IgD-negative memory B cell (primary cell): Measurements from ENCODE around the gene WWOX. TPM values are rescaled to one million over a fixed set of nuclear protein-coding genes. Genes with fewer than 3 reads are reported as not detected.

Experiments
- H3K27ac Mint-ChIP-seq, 3 donors: one replicate each; pipeline ENCODE4 v1.8.0; 2020 to 2022; ENCODE audit warnings: mild to moderate bottlenecking in 3 of 3, mixed read lengths in 3 of 3, moderate library complexity in 1 of 3
- H3K27me3 Mint-ChIP-seq: one replicate; pipeline ENCODE4 v1.8.0; 2021; ENCODE audit warnings: mixed read lengths
- H3K36me3 Mint-ChIP-seq: one replicate; pipeline ENCODE4 v1.8.0; 2020; ENCODE audit warnings: mild to moderate bottlenecking, mixed read lengths
- H3K4me1 Mint-ChIP-seq, 3 donors: one replicate each; pipeline ENCODE4 v1.8.0; 2020 to 2022; ENCODE audit warnings: mixed read lengths in 3 of 3, mild to moderate bottlenecking in 1 of 3
- H3K4me3 Mint-ChIP-seq, 4 donors: one replicate each; pipeline ENCODE4 v1.8.0; 2020 to 2022; ENCODE audit warnings: mild to moderate bottlenecking in 4 of 4, mixed read lengths in 4 of 4, moderate library complexity in 3 of 4
- H3K9me3 Mint-ChIP-seq, 3 donors: one replicate each; pipeline ENCODE4 v1.8.0; 2020 to 2021; ENCODE audit warnings: mixed read lengths in 3 of 3, mild to moderate bottlenecking in 1 of 3
- polyA plus RNA-seq: library from polyadenylated mRNA; unstranded; fragments of 300-500 nt; fragmentation: Illumina TruSeq; gene quantifications from one replicate; pipeline ENCODE4 v1.2.3, GENCODE V29; 2021

The WWOX gene
- polyA plus RNA-seq, 1 donor from 2014 or later = 12.2 TPM

DNA sequence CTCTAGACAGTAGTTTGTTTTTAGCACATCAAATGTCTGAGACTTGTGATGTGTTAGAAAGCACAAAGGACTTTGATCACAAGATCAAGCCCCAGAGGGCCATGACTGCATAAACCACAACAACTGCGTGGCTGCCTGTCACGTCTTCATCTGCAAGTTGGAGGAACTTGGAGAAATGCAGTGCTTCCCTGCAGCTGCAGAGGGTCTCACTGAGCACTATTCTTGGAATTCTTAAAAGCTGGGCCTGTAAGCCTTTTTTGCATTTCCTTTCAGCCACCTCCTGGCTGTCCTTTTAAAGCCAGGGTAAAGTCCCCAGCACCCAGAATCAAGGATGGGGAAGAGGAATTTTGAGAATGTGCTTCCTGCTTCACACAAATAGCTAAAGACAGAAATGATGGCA is 1069.8 kb downstream of the WWOX start:
- H3K27me3 Mint-ChIP-seq = peaks cover 5% of the 10 kb centered on the region
- H3K9me3 Mint-ChIP-seq = peaks cover 0 to 6% (median 5%) of the 10 kb centered on the region in 3 donors
- no peak overlapping the region for H3K27ac Mint-ChIP-seq
- H3K4me1 Mint-ChIP-seq = no peaks in the 10 kb centered on the region
- H3K4me3 Mint-ChIP-seq = no peak overlapping the region
- H3K36me3 Mint-ChIP-seq = no peaks in the 10 kb centered on the region

DNA sequence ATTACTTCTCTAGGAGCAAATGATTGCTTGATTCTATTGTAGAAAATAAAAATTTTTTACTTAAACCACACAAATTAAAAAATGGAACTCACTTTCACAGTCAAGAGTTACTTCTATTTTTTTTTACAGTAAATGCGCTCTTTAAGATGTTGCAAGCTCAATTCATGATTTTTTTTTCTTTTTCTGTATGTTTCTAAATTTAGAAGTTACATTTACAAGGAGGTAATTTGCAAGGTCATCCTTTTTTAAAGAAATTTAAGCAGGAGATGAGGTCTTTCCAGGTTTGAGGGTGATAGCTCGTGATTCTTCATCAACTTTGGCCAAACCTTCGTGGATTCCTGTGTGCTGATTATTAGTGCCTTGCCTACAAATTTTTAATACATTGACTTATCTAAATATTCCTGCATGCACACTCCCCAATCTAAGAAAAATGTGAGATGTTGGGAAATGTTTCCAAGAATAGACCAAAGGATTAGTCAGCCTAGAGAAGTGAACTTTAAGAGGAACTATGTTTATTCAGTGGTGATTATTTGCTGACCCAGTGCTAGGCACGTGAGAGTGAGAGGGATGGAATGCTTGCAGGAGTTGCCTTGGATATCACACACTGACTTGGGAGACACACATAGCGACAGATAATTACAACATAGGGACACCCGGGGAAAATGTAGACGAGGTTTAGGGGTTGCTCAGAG is 1071.2 kb downstream of the WWOX start:
- Mint-ChIP-seq H3K4me1 (no peaks in the 10 kb centered on the region), H3K27ac (no peak overlapping the region)

DNA sequence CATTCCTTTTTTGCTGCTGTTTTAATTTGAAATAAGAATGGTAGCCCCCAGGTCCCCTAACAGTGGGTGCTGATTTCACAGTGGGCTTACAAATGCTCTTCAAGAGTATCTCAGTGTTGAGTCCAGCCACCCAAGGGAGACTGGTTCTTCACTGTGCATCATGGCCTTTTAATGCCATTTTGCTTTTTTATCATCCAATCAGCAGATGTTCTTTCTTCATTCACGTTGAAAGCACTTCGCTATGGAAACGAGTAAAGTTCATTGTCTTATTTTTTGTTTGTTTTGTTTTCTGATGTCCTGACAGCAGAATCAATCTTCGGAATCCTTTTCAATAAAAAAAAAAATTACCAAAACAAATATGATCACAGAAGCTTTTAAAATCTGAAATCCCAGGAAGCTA is 1072.0 kb downstream of the WWOX start:
- H3K27ac Mint-ChIP-seq = no peak overlapping the region
- H3K27me3 Mint-ChIP-seq = peaks cover 13% of the 10 kb centered on the region
- H3K4me1 Mint-ChIP-seq = peaks cover 0 to 2% (median 0%) of the 10 kb centered on the region in 3 donors
- H3K4me3 Mint-ChIP-seq = no peak overlapping the region
- peaks cover 0 to 6% (median 5%) of the 10 kb centered on the region in 3 donors for H3K9me3 Mint-ChIP-seq
- no peaks in the 10 kb centered on the region for H3K36me3 Mint-ChIP-seq

More for the DNA sequence above, 1071.2 kb downstream of the WWOX start:
- Mint-ChIP-seq H3K36me3 (no peaks in the 10 kb centered on the region), H3K4me3 (no peak overlapping the region), H3K9me3 (peaks cover 0 to 6% (median 5%) of the 10 kb centered on the region in 3 donors), H3K27me3 (peaks cover 10% of the 10 kb centered on the region)

DNA sequence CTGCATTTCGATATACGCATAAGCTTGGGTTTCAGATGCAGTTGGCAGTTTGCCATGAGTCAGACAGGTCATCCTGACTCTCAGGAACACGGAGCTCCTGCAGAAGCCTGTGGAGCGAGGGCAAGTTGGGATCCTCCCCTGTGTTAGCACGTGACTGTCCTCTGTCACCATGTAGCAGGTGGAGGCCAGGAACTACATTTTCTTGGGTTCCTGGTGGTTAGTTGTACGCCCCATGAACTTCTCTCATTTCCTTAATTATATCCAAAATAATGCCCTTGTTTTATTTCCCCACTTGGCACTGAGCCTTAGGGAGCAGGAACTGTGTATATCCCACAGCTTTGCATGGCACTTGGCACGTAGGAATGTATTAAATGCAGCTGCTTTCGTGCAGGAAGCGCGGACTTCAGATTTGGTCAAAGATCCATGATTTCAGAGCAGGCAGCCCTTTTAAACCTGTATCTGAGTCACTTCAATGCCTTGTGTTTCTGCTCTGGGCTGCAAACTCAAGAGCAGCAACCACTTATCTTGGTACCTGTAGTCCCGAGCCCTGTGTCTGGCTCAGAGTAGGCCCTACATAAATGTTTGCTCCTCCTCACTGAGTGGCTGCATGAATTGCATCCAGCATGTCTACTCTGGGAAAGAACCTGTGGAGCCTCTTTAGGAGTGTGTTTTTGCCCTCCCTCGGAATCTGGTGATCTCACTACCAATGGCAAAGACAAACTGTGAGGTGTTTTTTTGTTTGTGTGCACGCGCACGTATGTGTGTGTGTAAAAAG is 1072.7 kb downstream of the WWOX start:
- peaks cover 0 to 8% (median 0%) of the 10 kb centered on the region in 3 donors for H3K4me1 Mint-ChIP-seq
- no peak overlapping the region for H3K27ac Mint-ChIP-seq
- peaks cover 0 to 6% (median 5%) of the 10 kb centered on the region in 3 donors for H3K9me3 Mint-ChIP-seq
- H3K36me3 Mint-ChIP-seq = no peaks in the 10 kb centered on the region
- no peak overlapping the region for H3K4me3 Mint-ChIP-seq
- H3K27me3 Mint-ChIP-seq = peaks cover 14% of the 10 kb centered on the region

DNA sequence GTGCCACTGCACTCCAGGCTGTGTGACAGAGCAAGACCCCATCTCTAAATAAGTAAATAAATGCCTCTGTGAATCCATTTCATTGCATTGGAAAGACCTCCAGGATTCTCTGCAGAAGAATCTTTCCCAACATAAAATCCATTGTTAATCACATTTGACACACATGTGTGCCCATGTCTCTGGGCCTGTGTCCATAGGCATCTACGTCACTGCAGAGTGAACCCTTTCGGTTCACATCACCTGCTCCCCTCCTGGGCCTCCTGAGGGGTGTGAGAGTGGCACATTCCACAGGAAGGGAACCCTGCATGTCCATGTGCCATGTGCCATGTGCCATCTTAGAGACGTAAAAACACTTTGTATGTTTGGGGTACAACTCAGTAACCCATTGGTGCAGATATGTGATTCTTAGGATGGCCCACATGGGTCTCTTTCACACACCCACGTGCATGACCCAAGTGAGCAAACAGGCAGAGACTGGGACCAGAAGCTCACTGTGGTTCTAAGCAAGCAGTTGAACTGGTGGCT is 1073.6 kb downstream of the WWOX start:
- Mint-ChIP-seq H3K36me3 (no peaks in the 10 kb centered on the region), H3K27me3 (peaks cover 14% of the 10 kb centered on the region), H3K4me1 (peaks cover 0 to 12% (median 2%) of the 10 kb centered on the region in 3 donors), H3K4me3 (no peak overlapping the region), H3K27ac (no peak overlapping the region), H3K9me3 (peaks cover 0 to 2% (median 1%) of the 10 kb centered on the region in 3 donors)

DNA sequence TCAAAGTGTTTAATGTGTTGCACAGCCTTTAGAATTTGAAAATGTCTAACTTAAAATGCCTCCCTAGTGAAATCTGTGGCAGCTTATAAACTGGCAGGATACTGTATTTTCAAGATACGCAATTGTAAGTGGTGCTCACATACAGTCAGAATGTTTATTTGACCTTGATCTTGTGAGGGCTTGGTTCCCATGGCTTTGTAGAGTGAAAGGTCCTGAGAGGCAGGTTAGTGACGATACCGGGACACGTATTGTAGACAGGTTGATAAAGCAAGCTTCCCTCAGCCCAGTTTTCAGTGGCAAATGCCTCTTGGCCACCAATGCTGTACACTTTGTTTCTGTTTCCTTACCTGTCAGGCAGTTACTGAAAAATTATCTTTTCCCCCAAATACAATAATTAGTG is 1074.5 kb downstream of the WWOX start:
- peaks cover 11% of the 10 kb centered on the region for H3K27me3 Mint-ChIP-seq
- no peaks in the 10 kb centered on the region for H3K9me3 Mint-ChIP-seq
- H3K4me1 Mint-ChIP-seq = peaks cover 0 to 12% (median 2%) of the 10 kb centered on the region in 3 donors
- no peak overlapping the region for H3K27ac Mint-ChIP-seq
- H3K36me3 Mint-ChIP-seq = no peaks in the 10 kb centered on the region
- no peak overlapping the region for H3K4me3 Mint-ChIP-seq

DNA sequence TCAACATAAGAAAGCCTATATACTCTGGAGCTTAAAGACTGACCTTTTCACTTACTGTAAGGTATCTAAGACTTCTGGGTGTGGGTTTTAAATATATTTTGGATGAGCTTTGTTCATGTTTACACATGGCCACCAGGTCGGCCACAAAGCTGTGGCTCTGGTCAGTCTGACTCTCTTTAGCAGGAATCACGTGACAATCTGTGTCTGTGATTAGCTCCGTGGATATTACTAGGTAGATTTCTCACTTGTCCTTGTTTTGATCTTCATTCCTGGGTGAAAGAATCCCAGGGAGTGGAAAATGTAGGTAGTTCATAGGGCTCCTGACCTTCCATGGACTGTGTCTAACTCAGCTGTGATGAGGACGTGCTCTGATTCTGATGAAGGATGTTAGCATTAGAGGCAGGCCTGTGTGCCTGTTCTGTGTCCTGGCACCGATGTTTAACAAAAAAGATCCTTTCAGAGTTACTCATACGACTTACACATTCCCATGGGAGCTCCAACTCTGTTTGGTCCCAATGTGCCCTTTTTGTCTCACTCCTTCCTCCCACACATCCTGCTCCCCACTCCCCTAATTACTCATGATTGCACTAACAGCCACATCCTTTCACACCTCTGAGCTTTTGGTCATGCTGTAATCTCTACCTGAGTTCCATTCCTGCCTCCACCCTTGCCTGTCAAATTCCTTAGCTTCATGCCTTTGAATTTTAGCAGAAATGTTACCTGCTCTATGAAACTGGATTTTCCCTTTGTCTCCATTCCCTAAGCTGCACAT is 1076.0 kb downstream of the WWOX start:
- peaks cover 2 to 8% (median 6%) of the 10 kb centered on the region in 3 donors for H3K9me3 Mint-ChIP-seq
- H3K27ac Mint-ChIP-seq = no peak overlapping the region
- H3K4me1 Mint-ChIP-seq = peaks cover 0 to 12% (median 2%) of the 10 kb centered on the region in 3 donors
- H3K36me3 Mint-ChIP-seq = no peaks in the 10 kb centered on the region
- no peak overlapping the region for H3K4me3 Mint-ChIP-seq
- peaks cover 12% of the 10 kb centered on the region for H3K27me3 Mint-ChIP-seq

DNA sequence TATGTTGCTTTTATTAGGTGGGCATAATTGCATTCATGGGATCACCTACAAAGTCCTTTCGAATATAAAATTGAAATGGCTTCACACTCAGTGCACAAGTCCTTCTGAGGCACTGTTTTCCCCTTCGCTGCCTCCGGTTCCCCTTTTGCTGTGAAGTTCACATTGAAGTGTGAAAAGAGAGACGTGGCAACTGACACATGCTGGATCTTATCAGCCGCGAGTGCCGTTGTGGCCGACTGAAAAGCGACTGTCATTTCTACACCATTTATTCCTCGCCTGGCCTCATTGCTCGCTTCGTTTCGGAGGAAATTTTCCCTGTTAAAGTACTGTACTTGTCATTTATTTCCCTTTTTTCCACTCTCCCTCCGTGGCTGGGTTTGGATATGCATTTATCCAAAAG is 1077.6 kb downstream of the WWOX start:
- Mint-ChIP-seq H3K36me3 (no peaks in the 10 kb centered on the region), H3K27ac (no peak overlapping the region), H3K9me3 (peaks cover 7 to 16% (median 8%) of the 10 kb centered on the region in 3 donors), H3K4me1 (peaks cover 0 to 12% (median 2%) of the 10 kb centered on the region in 3 donors), H3K4me3 (no peak overlapping the region), H3K27me3 (peaks cover 12% of the 10 kb centered on the region)

DNA sequence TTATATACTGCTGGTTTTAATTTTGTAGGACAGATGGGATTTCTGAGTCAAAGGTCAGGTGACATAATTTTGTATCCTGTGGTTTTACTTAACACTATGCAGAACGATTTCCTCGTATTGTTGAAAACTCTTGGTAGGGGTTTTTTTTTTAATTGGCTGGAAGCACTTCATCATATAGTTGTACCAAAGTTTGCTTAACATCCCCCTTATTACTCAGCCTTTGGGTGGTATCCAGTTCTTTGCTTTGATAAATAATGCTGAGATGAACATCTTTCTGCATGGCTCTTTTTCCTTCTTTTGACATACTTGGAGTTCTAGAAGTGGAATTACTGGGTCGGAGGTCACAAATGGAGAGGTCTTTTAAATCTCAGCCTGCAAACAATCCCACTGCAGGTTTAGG is 1082.0 kb downstream of the WWOX start:
- Mint-ChIP-seq H3K27me3 (peaks cover 9% of the 10 kb centered on the region), H3K9me3 (peaks cover 8 to 16% (median 9%) of the 10 kb centered on the region in 3 donors), H3K4me1 (peaks cover 0 to 11% (median 4%) of the 10 kb centered on the region in 3 donors), H3K4me3 (no peak overlapping the region), H3K36me3 (peaks cover 4% of the 10 kb centered on the region), H3K27ac (no peak overlapping the region)

DNA sequence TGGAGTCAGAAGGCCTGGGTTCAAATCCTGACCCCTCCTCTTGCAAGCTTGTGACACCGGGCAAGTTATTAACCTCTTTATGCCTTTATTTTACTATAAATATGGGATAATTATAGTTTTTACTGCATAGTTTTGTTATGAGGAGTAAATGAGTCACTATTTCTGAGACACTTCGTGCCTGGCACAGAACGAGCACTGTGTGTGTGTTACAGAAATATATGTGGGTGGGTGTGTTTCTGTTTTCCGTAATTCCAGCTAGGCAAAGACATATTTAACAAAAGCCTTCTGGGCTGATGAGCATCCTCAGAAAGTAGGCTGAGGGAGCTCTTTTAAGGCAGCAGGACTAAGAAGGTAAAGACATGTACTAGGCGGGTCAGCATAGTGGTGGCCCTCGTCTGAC is 1083.2 kb downstream of the WWOX start:
- H3K9me3 Mint-ChIP-seq = peaks cover 9 to 16% (median 10%) of the 10 kb centered on the region in 3 donors
- peaks cover 0 to 2% (median 0%) of the 10 kb centered on the region in 3 donors for H3K4me1 Mint-ChIP-seq
- no peak overlapping the region for H3K4me3 Mint-ChIP-seq
- H3K27ac Mint-ChIP-seq = peak overlapping the region in 1 of 3 donors; percentile 4
- peaks cover 6% of the 10 kb centered on the region for H3K27me3 Mint-ChIP-seq
- H3K36me3 Mint-ChIP-seq = peaks cover 4% of the 10 kb centered on the region

DNA sequence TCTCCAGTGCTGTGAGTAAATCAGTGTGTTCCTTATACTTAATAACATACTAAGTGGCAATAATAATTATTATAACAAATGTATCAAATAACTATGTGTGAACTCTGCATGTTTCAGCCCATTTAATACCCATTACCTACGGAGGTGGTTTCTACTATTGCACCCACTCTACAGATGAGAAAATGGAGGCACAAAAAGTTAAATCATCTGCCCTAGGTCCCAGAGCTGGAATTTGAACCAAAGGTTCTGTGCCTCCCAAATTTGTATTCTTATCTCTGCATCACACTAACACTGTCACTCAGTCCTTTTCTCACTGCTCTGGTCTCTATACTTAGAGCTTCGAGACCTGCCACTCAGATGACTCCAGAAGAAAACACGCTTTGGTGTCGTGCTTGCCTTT is 1084.1 kb downstream of the WWOX start:
- H3K27me3 Mint-ChIP-seq = peaks cover 6% of the 10 kb centered on the region
- H3K27ac Mint-ChIP-seq = no peak overlapping the region
- H3K4me3 Mint-ChIP-seq = no peak overlapping the region
- H3K36me3 Mint-ChIP-seq = peaks cover 4% of the 10 kb centered on the region
- H3K4me1 Mint-ChIP-seq = peaks cover 0 to 2% (median 1%) of the 10 kb centered on the region in 3 donors
- peaks cover 11 to 21% (median 13%) of the 10 kb centered on the region in 3 donors for H3K9me3 Mint-ChIP-seq

DNA sequence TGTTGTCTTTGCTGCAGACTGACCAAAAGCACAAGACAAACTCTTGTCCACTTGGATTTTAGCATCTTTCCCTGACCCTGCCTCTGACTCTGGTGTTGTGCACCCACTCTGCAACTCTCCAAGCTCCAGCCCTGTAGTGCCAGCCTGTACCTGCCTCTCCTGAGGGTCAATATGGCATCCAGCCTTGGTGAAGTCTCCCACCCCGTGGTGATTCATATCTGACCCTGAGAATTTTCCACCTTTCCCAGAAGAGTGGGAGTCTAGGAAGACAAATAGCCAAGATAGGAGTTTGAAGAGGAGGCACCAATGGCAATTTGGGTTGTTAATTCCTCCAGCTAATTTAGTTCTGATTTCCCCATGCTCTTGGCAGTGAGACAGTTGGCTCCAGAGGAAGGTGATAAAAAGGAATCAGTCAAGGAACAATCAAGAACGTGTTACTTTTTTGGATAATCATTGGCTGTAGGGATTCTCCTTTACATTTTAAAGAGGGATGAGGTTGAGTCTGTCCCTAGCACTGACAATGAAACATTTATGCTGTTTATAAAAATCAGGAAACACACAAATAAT is 1085.1 kb downstream of the WWOX start:
- Mint-ChIP-seq H3K4me1 (peaks cover 0 to 6% (median 1%) of the 10 kb centered on the region in 3 donors), H3K4me3 (peak overlapping the region in 1 of 4 donors; percentile 19), H3K27ac (no peak overlapping the region), H3K9me3 (peaks cover 11 to 21% (median 12%) of the 10 kb centered on the region in 3 donors), H3K36me3 (peaks cover 4% of the 10 kb centered on the region), H3K27me3 (peaks cover 6% of the 10 kb centered on the region)

DNA sequence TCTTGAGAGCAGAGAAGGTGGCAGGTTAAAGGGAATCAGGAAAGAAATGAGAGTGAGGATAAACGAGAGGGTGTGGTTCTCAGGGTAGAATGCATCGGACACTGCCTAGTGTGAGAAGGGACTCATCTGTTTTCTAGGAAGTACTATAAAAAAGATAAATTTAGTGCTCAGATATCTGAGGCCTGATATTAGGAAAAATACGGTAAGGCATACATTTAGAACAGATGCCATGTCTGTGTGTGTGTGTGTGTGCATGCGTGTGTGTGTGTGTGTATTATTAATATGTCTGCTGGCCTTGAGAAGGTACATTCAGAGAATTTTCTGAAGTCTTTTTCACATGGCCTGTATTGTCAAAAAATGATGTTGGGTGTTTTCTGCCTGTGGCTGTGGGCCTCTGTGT is 1086.3 kb downstream of the WWOX start:
- H3K4me1 Mint-ChIP-seq = peaks cover 0 to 6% (median 1%) of the 10 kb centered on the region in 3 donors
- peaks cover 4% of the 10 kb centered on the region for H3K36me3 Mint-ChIP-seq
- H3K4me3 Mint-ChIP-seq = peak overlapping the region in 1 of 4 donors; percentile 52
- peaks cover 5 to 17% (median 10%) of the 10 kb centered on the region in 3 donors for H3K9me3 Mint-ChIP-seq
- no peak overlapping the region for H3K27ac Mint-ChIP-seq
- H3K27me3 Mint-ChIP-seq = peaks cover 4% of the 10 kb centered on the region

DNA sequence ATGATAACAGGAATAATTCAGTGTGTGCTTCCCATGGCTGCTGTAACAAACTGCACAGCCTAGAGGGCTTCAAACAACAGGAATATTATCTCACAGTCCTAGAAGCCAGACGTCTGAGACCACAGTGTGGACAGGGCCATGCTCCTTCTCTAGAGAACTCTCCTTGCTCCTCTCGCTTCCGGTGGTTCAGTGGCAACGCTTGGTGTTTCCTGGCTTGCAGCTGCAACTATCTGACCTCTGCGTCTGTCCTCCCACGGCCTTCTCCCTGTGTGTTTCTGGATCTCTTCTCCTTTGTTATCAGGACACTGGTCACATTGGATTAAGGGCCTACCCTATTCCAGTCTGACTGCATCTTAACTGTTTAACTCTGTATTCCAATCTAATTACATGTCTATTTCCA is 1086.7 kb downstream of the WWOX start:
- Mint-ChIP-seq H3K9me3 (peaks cover 4 to 14% (median 10%) of the 10 kb centered on the region in 3 donors), H3K36me3 (peaks cover 4% of the 10 kb centered on the region), H3K4me3 (no peak overlapping the region), H3K4me1 (peaks cover 0 to 6% (median 1%) of the 10 kb centered on the region in 3 donors), H3K27ac (no peak overlapping the region), H3K27me3 (peaks cover 4% of the 10 kb centered on the region)
